Measurements from ENCODE around the gene DDX56. TPM values are rescaled to one million over a fixed set of nuclear protein-coding genes. Genes with fewer than 3 reads are reported as not detected.

DDX56 gene
- total and polyA plus RNA-seq, 2 of the 13 experiments (the other 11 are each of a cell fraction or from before 2014, with no cell fraction given): 82.6 to 120 TPM

DNA sequence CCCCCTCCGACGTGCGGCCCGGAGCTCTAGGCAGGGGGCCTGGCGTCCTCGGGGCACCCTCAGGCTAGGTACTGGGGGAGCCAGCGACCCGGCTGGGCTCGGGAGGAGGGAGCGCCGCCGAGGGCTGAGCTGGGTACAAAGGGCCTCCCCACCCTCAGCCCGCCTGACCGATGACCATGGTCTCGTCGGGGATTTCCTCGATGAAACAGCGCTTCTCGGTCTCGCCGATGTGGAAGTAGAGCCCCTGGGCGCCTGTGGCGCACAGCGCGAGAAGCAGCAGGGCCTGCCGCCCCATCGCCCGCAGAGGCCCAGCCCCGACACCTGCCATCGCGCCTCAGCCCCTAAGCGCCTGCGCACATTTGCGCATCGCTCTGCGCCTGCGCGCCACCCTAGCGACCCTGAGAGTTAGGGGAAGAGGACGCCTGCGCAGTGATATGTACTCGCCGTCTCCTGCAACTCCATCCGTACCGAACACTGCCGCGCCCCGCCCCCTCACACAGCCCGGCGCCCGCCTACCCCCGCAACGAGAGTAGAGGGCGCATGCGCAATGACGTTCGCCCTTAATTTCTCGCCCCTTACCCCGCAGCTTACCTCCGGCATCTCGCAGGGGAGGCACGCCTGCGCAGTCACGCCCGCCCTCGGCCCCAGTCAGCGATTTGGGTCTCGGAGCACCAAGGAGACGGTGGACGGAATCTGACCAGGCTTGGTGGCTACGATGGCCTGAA lies 8.3 kb upstream of the DDX56 start, which contains the start of gene TMED4 (continued):
- TF ChIP-seq THAP11 (CRISPR knock-in tag; IDR thresholded peaks at IDR 0.05) (peak; percentile 81), MTERF4 (CRISPR knock-in tag; IDR thresholded peaks at IDR 0.05) (no peak), ISL2 (CRISPR knock-in tag; IDR thresholded peaks at IDR 0.05) (peak; percentile 53; the same call in 1 of the 2 replicates), RBM39 (IDR thresholded peaks at IDR 0.05; ENCODE audit: low read depth, low read length, poor library complexity, severe bottlenecking) (peak; percentile 34), MEIS1 (CRISPR knock-in tag; IDR thresholded peaks at IDR 0.05; ENCODE audit: borderline replicate concordance) (no peak; the same call in 1 of the 2 replicates), DMAP1 (CRISPR knock-in tag; IDR thresholded peaks at IDR 0.05) (peak; percentile 63; the same call in 1 of the 2 replicates), FLYWCH1 (CRISPR knock-in tag; IDR thresholded peaks at IDR 0.05) (no peak), NR0B2 (CRISPR knock-in tag; IDR thresholded peaks at IDR 0.05) (no peak), ZSCAN21 (CRISPR knock-in tag; IDR thresholded peaks at IDR 0.05; ENCODE audit: borderline replicate concordance) (no peak), KLF6 (CRISPR knock-in tag; IDR thresholded peaks at IDR 0.05) (0 out of 2 replicates have a peak, but pooled peaks have one; percentile 33), LCORL (IDR thresholded peaks at IDR 0.05) (no peak), LCORL (CRISPR knock-in tag; IDR thresholded peaks at IDR 0.05) (peak; percentile 50), HNF4G (IDR thresholded peaks at IDR 0.05; ENCODE audit: borderline replicate concordance, low read depth, low read length) (no peak), HNF4G (CRISPR knock-in tag; IDR thresholded peaks at IDR 0.05; ENCODE audit: borderline replicate concordance, low read depth) (0 out of 2 replicates have a peak, but pooled peaks have one; percentile 10), SIN3B (IDR thresholded peaks at IDR 0.05; ENCODE audit: low read length) (no peak), DNMT3B (CRISPR knock-in tag; conservative IDR thresholded peaks at IDR 0.05) (0 out of 2 replicates have a peak, but pooled peaks have one; percentile 30), FOSL2 (CRISPR knock-in tag; IDR thresholded peaks at IDR 0.05) (no peak), ZNF878 (CRISPR knock-in tag; IDR thresholded peaks at IDR 0.05) (no peak), NCOA1 (CRISPR knock-in tag; IDR thresholded peaks at IDR 0.05) (peak; percentile 82), SETDB1 (CRISPR knock-in tag; IDR thresholded peaks at IDR 0.05; ENCODE audit: borderline replicate concordance) (no peak), BHLHE40 (IDR thresholded peaks at IDR 0.05; ENCODE audit: low read length) (no peak), RFXANK (CRISPR knock-in tag; IDR thresholded peaks at IDR 0.05) (no peak)
- TF ChIP-seq, protein P1, sequence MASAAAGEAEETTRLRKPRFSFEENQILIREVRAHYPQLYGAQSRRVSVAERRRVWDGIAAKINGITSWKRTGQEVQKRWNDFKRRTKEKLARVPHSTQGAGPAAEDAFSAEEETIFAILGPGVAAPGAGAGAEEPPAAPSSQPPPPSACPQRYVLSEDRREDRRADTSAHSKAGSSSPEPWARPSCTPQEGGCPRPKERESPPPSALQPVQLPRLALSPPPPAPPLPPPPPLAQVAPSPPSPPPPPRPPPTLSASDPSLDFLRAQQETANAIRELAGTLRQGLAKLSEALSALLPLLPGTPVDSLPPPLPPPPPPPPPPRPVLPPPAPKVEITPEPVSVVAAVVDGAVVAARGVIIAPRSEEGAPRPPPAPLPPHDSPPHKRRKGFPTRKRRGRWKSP (CRISPR knock-in tag; IDR thresholded peaks at IDR 0.05): peak; percentile 97
- TF ChIP-seq, protein P2, sequence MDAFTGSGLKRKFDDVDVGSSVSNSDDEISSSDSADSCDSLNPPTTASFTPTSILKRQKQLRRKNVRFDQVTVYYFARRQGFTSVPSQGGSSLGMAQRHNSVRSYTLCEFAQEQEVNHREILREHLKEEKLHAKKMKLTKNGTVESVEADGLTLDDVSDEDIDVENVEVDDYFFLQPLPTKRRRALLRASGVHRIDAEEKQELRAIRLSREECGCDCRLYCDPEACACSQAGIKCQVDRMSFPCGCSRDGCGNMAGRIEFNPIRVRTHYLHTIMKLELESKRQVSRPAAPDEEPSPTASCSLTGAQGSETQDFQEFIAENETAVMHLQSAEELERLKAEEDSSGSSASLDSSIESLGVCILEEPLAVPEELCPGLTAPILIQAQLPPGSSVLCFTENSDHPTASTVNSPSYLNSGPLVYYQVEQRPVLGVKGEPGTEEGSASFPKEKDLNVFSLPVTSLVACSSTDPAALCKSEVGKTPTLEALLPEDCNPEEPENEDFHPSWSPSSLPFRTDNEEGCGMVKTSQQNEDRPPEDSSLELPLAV (CRISPR knock-in tag; conservative IDR thresholded peaks at IDR 0.05; ENCODE audit: low read depth): no peak
- TF ChIP-seq, protein P3, sequence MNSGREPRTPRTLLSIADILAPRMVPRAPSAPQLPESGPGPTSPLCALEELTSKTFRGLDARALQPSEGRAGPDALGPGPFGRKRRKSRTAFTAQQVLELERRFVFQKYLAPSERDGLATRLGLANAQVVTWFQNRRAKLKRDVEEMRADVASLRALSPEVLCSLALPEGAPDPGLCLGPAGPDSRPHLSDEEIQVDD (CRISPR knock-in tag; IDR thresholded peaks at IDR 0.05; ENCODE audit: borderline replicate concordance): no peak

Data from HepG2 (cell line).